ENCODE data around the gene CDH26.

The CDH26 gene

GRCh38 chr20:59925899-59926298 is 32.3 kb upstream of the CDH26 start:
- no peak overlapping the region for H3K27ac ChIP-seq (replicated peaks)
- no peak for DNase-seq (ENCODE audit: low read depth in 1 of 2, low spot score in 1 of 2)

GRCh38 chr20:59931511-59932312 is 26.5 kb upstream of the CDH26 start:
- TF ChIP-seq REST (IDR thresholded peaks at IDR 0.05; ENCODE audit: insufficient replicate concordance, low read depth): no peak
- no peak for TF ChIP-seq GABPA (IDR thresholded peaks at IDR 0.05; ENCODE audit: low read depth)
- no peak for TF ChIP-seq CTCF (IDR thresholded peaks at IDR 0.05; ENCODE audit: insufficient read depth, low read length)
- TF ChIP-seq POLR2AphosphoS5 (IDR thresholded peaks at IDR 0.05; ENCODE audit: low read depth): no peak
- no peak for TF ChIP-seq SPI1 (IDR thresholded peaks at IDR 0.05; ENCODE audit: borderline replicate concordance, low read depth)
- H3K27me3 ChIP-seq (ENCODE audit: insufficient read depth, poor library complexity, severe bottlenecking): no peaks in the 10 kb centered on the region
- no peak overlapping the region for H3K4me3 ChIP-seq (replicated peaks; ENCODE audit: insufficient read depth, low read length)
- no peak for DNase-seq (ENCODE audit: low read depth in 1 of 2, low spot score in 1 of 2)
- no peak overlapping the region for H3K27ac ChIP-seq (replicated peaks)

More at GRCh38 chr20:59925899-59926298, 32.3 kb upstream of the CDH26 start:
- TF ChIP-seq REST (IDR thresholded peaks at IDR 0.05; ENCODE audit: insufficient replicate concordance, low read depth) (no peak), CTCF (IDR thresholded peaks at IDR 0.05; ENCODE audit: insufficient read depth, low read length) (no peak)
- Histone ChIP-seq H3K4me3 (replicated peaks; ENCODE audit: insufficient read depth, low read length) (no peak overlapping the region), H3K27me3 (ENCODE audit: insufficient read depth, poor library complexity, severe bottlenecking) (no peaks in the 10 kb centered on the region)

GRCh38 chr20:59932616-59933295 is 25.5 kb upstream of the CDH26 start:
- Histone ChIP-seq H3K4me3 (replicated peaks; ENCODE audit: insufficient read depth, low read length) (no peak overlapping the region), H3K27me3 (ENCODE audit: insufficient read depth, poor library complexity, severe bottlenecking) (no peaks in the 10 kb centered on the region), H3K27ac (replicated peaks) (no peak overlapping the region)
- no peak for DNase-seq (ENCODE audit: low read depth in 1 of 2, low spot score in 1 of 2)
- no peak for TF ChIP-seq GABPA (IDR thresholded peaks at IDR 0.05; ENCODE audit: low read depth)
- TF ChIP-seq POLR2AphosphoS5 (IDR thresholded peaks at IDR 0.05; ENCODE audit: low read depth): no peak
- TF ChIP-seq CTCF (IDR thresholded peaks at IDR 0.05; ENCODE audit: insufficient read depth, low read length): no peak
- no peak for TF ChIP-seq SPI1 (IDR thresholded peaks at IDR 0.05; ENCODE audit: borderline replicate concordance, low read depth)
- no peak for TF ChIP-seq REST (IDR thresholded peaks at IDR 0.05; ENCODE audit: insufficient replicate concordance, low read depth)
